Neural cell (in vitro differentiated cells): ENCODE results near the gene GGA1. TPM values are rescaled to one million over a fixed set of nuclear protein-coding genes. Genes with fewer than 3 reads are reported as not detected.

Experiments
- H2AFZ ChIP-seq: fragments of 200-600, 300-800 bp; sonication (generic), shearing (Covaris generic); 2 replicates; pipeline ENCODE4 v1.6.0; 2014; ENCODE audit warnings: low read depth, mild to moderate bottlenecking, antibody characterized with exemption, low read length, moderate library complexity
- H3F3A ChIP-seq: fragments of 200-600 bp; shearing (Covaris generic); 2 replicates; pipeline ENCODE4 v1.6.1; 2016; ENCODE audit warnings: mild to moderate bottlenecking, moderate library complexity, mixed read lengths, antibody characterized with exemption, low read length; ENCODE audit not compliant: insufficient read depth, poor library complexity, severe bottlenecking
- H3K27ac ChIP-seq: fragments of 200-600, 300-800 bp; sonication (generic), shearing (Covaris generic); 2 replicates; pipeline ENCODE4 v1.5.1; 2014; ENCODE audit warnings: mild to moderate bottlenecking, low read length, moderate library complexity
- H3K27me3 ChIP-seq: fragments of 300-800, 200-600 bp; sonication (generic), shearing (Covaris generic); 2 replicates; pipeline ENCODE4 v1.6.0; 2014; ENCODE audit warnings: mild to moderate bottlenecking, low read depth, low read length, moderate library complexity; ENCODE audit not compliant: insufficient read depth
- H3K36me3 ChIP-seq: fragments of 300-800, 200-600 bp; sonication (generic), shearing (Covaris generic); 2 replicates; pipeline ENCODE4 v1.5.1; 2014; ENCODE audit warnings: mild to moderate bottlenecking, antibody characterized with exemption, low read length, moderate library complexity; ENCODE audit not compliant: insufficient read depth
- H3K4me2 ChIP-seq: fragments of 300-800, 200-600 bp; sonication (generic), shearing (Covaris generic); 2 replicates; pipeline ENCODE4 v1.6.0; 2014; ENCODE audit warnings: mild to moderate bottlenecking, low read length
- H3K4me3 ChIP-seq: fragments of 300-800, 200-600 bp; sonication (generic), shearing (Covaris generic); 2 replicates; pipeline ENCODE4 v1.5.1; 2014; ENCODE audit warnings: mild to moderate bottlenecking, low read length, moderate library complexity
- H3K79me2 ChIP-seq: fragments of 200-600 bp; shearing (Covaris generic); replicated peaks from 2 replicates; pipeline ENCODE4 v1.6.0; 2014; ENCODE audit warnings: mild to moderate bottlenecking, low read length, moderate library complexity; ENCODE audit not compliant: insufficient read depth
- H3K9ac ChIP-seq: fragments of 300-800, 200-600 bp; sonication (generic), shearing (Covaris generic); 2 replicates; pipeline ENCODE4 v1.6.1; 2016; ENCODE audit warnings: mild to moderate bottlenecking, low read length, mixed read lengths
- H3K9me2 ChIP-seq: fragments of 200-600 bp; shearing (Covaris generic); 2 replicates; pipeline ENCODE4 v1.6.1; 2016; ENCODE audit warnings: mild to moderate bottlenecking, low read length, mixed read lengths; ENCODE audit not compliant: insufficient read depth
- H3K9me3 ChIP-seq: fragments of 200-600, 300-800 bp; sonication (generic), shearing (Covaris generic); 2 replicates; pipeline ENCODE4 v1.6.1; 2016; ENCODE audit warnings: mild to moderate bottlenecking, mixed run types, low read length, moderate library complexity, mixed read lengths
- H4K20me1 ChIP-seq: fragments of 200-600 bp; shearing (Covaris generic); 2 replicates; pipeline ENCODE4 v1.6.1; 2016; ENCODE audit warnings: mild to moderate bottlenecking, mixed run types; ENCODE audit not compliant: insufficient read depth
- CTCF ChIP-seq: fragments of 450-650 bp; IDR thresholded peaks from 2 replicates; pipeline ENCODE4 v1.5.1; 2014; ENCODE audit warnings: antibody characterized with exemption, mild to moderate bottlenecking, moderate library complexity; ENCODE audit not compliant: poor library complexity, severe bottlenecking
- EP300 ChIP-seq: fragments of 450-650 bp; conservative IDR thresholded peaks from 2 replicates; pipeline ENCODE4 v1.6.1; 2014; ENCODE audit warnings: antibody characterized with exemption, mild to moderate bottlenecking, moderate library complexity; ENCODE audit not compliant: poor library complexity, severe bottlenecking
- EZH2 ChIP-seq: fragments of 200-600, 300-800 bp; shearing (Covaris generic), sonication (generic); IDR thresholded peaks from 2 replicates; pipeline ENCODE4 v1.6.1; 2014; ENCODE audit warnings: antibody characterized with exemption, low read length, borderline replicate concordance, mild to moderate bottlenecking; ENCODE audit not compliant: insufficient read depth, poor library complexity, severe bottlenecking
- MXI1 ChIP-seq: fragments of 450-650 bp; conservative IDR thresholded peaks from 2 replicates; pipeline ENCODE4 v1.6.1; 2014; ENCODE audit warnings: antibody characterized with exemption, mild to moderate bottlenecking; ENCODE audit not compliant: poor library complexity, severe bottlenecking
- POLR2AphosphoS5 ChIP-seq: IDR thresholded peaks from 2 replicates; pipeline ENCODE4 v1.6.1; 2012
- RAD21 ChIP-seq: fragments of 450-650 bp; conservative IDR thresholded peaks from 2 replicates; pipeline ENCODE4 v1.6.1; 2014; ENCODE audit warnings: antibody characterized with exemption, mild to moderate bottlenecking, moderate library complexity
- REST ChIP-seq: IDR thresholded peaks from 2 replicates; pipeline ENCODE4 v1.6.1; 2012; ENCODE audit warnings: borderline replicate concordance
- SMC3 ChIP-seq: fragments of 450-650 bp; conservative IDR thresholded peaks from 2 replicates; pipeline ENCODE4 v1.6.1; 2014; ENCODE audit warnings: antibody characterized with exemption, mild to moderate bottlenecking, moderate library complexity; ENCODE audit not compliant: poor library complexity
- TAF1 ChIP-seq: IDR thresholded peaks from 2 replicates; pipeline ENCODE4 v1.6.1; 2012; ENCODE audit warnings: low read depth
- polyA plus RNA-seq: library from polyadenylated mRNA; depleted of rRNA; stranded (reverse); fragments of >200 nt; gene quantifications from 2 replicates; pipeline ENCODE4 v1.2.3, GENCODE V29; 2014

GGA1 gene
- polyA plus RNA-seq, 1 donor from 2014 or later, result 57.5 TPM

DNA sequence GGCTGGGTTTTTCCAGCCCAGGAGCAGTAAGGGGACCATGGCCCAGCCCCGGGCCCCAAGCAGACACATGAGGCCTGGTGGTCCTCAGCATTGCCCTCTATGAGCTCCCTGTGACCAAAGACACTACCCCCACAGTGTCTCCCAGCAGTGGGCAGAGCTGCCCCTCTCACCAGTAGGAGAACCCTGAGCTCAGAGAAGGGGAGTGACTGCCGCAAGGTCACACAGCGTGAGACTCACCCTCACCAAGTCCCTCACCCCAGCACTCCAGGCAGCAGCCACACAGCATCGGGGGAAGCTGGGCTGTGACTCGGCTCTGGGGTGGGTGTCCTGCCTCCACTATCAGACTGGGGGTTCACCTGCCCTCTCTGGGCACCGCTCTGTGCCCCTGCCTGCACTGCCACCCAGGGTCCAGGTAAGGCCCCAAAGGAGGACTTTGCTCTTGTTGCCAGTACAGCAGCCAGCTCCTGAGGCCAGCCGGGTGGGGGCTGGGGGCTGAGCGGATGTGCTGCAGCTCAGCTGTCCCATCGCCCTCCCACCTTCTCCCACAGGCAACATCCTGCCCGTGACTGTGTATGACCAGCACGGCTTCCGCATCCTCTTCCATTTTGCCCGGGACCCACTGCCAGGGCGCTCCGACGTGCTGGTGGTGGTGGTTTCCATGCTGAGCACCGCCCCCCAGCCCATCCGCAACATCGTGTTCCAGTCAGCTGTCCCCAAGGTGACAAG, 23.0 kb downstream of the GGA1 start:
- Histone ChIP-seq H4K20me1 (no peaks in the 10 kb centered on the region), H3K9me2 (no peaks in the 10 kb centered on the region), H3K27ac (no peak overlapping the region), H3F3A (no peaks in the 10 kb centered on the region), H3K36me3 (no peaks in the 10 kb centered on the region), H3K4me2 (no peak overlapping the region), H3K9me3 (no peaks in the 10 kb centered on the region), H2AFZ (no peak overlapping the region), H3K27me3 (no peaks in the 10 kb centered on the region), H3K79me2 (no peaks in the 10 kb centered on the region), H3K9ac (no peak overlapping the region), H3K4me3 (no peak overlapping the region)
- TF ChIP-seq SMC3 (no peak), CTCF (no peak), MXI1 (no peak), EP300 (no peak), TAF1 (no peak)

DNA sequence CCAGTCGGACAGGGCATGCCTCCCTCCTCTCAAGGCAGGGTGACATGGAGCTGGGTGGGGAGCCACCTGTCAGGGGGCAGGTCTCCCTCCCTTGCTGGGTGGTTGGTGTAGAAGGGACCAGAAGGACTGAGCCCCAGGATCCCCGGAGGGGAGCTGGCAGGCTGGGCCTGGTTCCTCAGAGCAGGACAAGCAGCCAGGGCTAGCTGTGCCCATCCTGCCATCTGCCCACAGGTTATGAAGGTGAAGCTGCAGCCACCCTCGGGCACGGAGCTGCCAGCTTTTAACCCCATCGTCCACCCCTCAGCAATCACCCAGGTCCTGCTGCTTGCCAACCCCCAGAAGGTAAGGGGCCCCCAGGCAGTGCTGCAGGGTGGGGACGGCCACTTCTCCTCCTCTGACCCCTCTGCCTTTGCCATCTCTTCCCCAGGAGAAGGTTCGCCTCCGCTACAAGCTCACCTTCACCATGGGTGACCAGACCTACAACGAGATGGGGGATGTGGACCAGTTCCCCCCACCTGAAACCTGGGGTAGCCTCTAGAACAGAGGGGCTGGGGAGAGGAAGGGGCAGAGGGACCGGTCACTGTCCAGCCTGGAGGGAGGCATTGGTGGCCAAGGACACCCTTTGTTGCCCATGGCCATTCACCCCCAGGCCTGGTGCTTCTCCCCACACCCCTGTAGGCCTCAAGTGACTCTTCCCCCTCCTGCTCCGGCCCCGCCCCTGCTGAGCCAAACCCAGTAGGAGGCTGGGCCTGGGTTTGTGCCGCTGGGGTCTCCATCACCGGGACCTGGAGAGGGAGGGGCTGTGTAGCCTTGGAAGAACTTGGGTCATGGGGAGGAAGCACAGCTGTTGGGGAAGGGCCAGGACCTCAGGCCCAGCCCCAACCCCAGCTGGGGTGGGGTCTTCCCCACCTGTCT, 23.8 kb downstream of the GGA1 start:
- Histone ChIP-seq H3K9ac (no peak overlapping the region), H3F3A (no peaks in the 10 kb centered on the region), H3K27me3 (no peaks in the 10 kb centered on the region), H3K36me3 (no peaks in the 10 kb centered on the region), H3K9me2 (no peaks in the 10 kb centered on the region), H3K79me2 (no peaks in the 10 kb centered on the region), H2AFZ (no peak overlapping the region), H3K27ac (no peak overlapping the region), H4K20me1 (no peaks in the 10 kb centered on the region), H3K9me3 (no peaks in the 10 kb centered on the region), H3K4me3 (no peak overlapping the region), H3K4me2 (no peak overlapping the region)
- TF ChIP-seq CTCF, result no peak
- no peak for TF ChIP-seq EP300
- no peak for TF ChIP-seq POLR2AphosphoS5
- no peak for TF ChIP-seq REST
- TF ChIP-seq EZH2, result no peak
- TF ChIP-seq SMC3, result no peak
- no peak for TF ChIP-seq TAF1
- no peak for TF ChIP-seq RAD21
- no peak for TF ChIP-seq MXI1
